ENCODE data around the gene ICAM5. TPM values are rescaled to one million over a fixed set of nuclear protein-coding genes. Genes with fewer than 3 reads are reported as not detected.

The ICAM5 gene
- total RNA-seq, 1 donor = not detected

DNA sequence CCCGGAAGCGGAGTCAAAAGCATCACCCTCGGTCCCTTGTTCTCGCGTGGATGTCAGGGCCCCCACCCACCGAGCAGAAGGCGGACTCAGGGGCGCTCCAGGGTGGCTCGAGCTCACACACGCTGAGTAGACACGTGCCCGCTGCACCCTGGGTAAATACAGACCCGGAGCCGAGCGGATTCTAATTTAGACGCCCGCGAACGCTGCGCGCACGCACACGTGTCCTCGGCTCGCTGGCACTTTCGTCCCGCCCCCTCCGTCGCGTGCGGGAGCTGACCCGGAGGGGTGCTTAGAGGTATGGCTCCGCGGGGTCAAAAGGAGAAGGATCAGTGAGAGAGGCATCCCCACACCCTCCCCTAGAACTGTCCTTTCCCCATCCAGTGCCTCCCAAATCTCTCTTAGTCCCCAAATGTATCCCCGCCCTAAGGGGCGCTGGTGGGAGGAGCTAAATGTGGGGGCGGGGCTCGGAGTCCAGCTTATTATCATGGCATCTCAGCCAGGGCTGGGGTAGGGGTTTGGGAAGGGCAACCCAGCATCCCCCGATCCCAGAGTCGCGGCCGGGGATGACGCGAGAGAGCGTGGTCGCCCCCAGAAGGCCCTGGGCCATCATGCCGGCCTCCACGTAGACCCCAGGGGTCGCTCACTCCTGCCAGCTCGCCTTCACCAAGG is 451 bp upstream of the ICAM5 start:
- no peaks in the 10 kb centered on the region for H3K9me3 ChIP-seq (ENCODE audit: low read depth, low read length)
- H2AFZ ChIP-seq (ENCODE audit: low read length) = peak overlapping the region; percentile 62
- H3K4me1 ChIP-seq (ENCODE audit: insufficient read depth, low read length) = peaks cover 15% of the 10 kb centered on the region
- peak overlapping the region; percentile 77 for H3K4me2 ChIP-seq (ENCODE audit: insufficient read depth, low read length)
- H4K20me1 ChIP-seq (ENCODE audit: insufficient read depth, low read length) = peaks cover 5% of the 10 kb centered on the region
- peak; percentile 90 for DNase-seq (ENCODE audit: insufficient read length, low spot score, missing footprints)
- no peak overlapping the region for H3K27ac ChIP-seq (ENCODE audit: low read depth, low read length)
- no peaks in the 10 kb centered on the region for H3K36me3 ChIP-seq (ENCODE audit: insufficient read depth, low read length)
- peaks cover 69% of the 10 kb centered on the region for H3K27me3 ChIP-seq (ENCODE audit: insufficient read depth, low read length)
- peak overlapping the region; percentile 56 for H3K4me3 ChIP-seq (ENCODE audit: insufficient read depth, low read length)
- no peaks in the 10 kb centered on the region for H3K79me2 ChIP-seq (ENCODE audit: insufficient read depth, low read length)
- no peak for TF ChIP-seq CTCF (IDR thresholded peaks at IDR 0.05; ENCODE audit: extremely low read depth, low read depth, low read length)

DNA sequence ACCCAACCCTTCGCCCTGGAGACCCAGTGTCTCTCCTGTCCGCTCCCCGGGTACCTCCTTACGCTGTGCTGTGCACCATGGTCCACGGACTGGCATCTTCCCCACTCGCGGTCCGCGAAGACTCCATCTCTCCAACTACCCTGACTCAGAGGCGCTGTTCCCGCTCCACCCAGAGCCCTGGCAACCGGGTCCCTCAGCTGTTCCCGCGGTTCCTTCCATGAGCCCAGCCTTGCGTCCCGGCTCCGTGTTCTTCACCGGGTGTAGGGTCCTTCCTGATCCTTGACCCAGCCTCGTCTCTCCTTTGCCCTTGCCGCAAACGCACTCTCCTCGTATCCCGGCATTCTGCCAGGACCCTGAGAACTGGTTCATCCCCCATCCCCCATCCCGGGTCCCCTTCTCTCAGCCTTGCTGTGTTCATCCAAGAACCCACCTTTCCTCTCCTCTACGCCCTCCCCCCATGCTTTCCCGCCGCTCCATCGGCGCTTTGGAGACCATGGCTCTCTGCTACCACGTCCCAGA is 664 bp downstream of the ICAM5 start:
- H3K27ac ChIP-seq (ENCODE audit: low read depth, low read length) = no peak overlapping the region
- H4K20me1 ChIP-seq (ENCODE audit: insufficient read depth, low read length) = peaks cover 5% of the 10 kb centered on the region
- H3K27me3 ChIP-seq (ENCODE audit: insufficient read depth, low read length) = peaks cover 80% of the 10 kb centered on the region
- H3K4me3 ChIP-seq (ENCODE audit: insufficient read depth, low read length) = peak overlapping the region; percentile 56
- H3K9me3 ChIP-seq (ENCODE audit: low read depth, low read length) = no peaks in the 10 kb centered on the region
- peaks cover 15% of the 10 kb centered on the region for H3K4me1 ChIP-seq (ENCODE audit: insufficient read depth, low read length)
- no peaks in the 10 kb centered on the region for H3K79me2 ChIP-seq (ENCODE audit: insufficient read depth, low read length)
- H3K36me3 ChIP-seq (ENCODE audit: insufficient read depth, low read length) = no peaks in the 10 kb centered on the region
- peak; percentile 78 for DNase-seq (ENCODE audit: insufficient read length, low spot score, missing footprints)
- no peak overlapping the region for H2AFZ ChIP-seq (ENCODE audit: low read length)
- TF ChIP-seq CTCF (IDR thresholded peaks at IDR 0.05; ENCODE audit: extremely low read depth, low read depth, low read length) = no peak
- H3K4me2 ChIP-seq (ENCODE audit: insufficient read depth, low read length) = peak overlapping the region; percentile 77

- no peaks in the 10 kb centered on the region for H3K9me3 ChIP-seq (ENCODE audit: low read depth, low read length)
- H4K20me1 ChIP-seq (ENCODE audit: insufficient read depth, low read length) = peaks cover 5% of the 10 kb centered on the region
- no peak overlapping the region for H3K27ac ChIP-seq (ENCODE audit: low read depth, low read length)
- H3K4me2 ChIP-seq (ENCODE audit: insufficient read depth, low read length) = peak overlapping the region; percentile 77
- H2AFZ ChIP-seq (ENCODE audit: low read length) = no peak overlapping the region
- H3K27me3 ChIP-seq (ENCODE audit: insufficient read depth, low read length) = peaks cover 86% of the 10 kb centered on the region
- peak; percentile 93 for DNase-seq (ENCODE audit: insufficient read length, low spot score, missing footprints)
- peak overlapping the region; percentile 59 for H3K4me3 ChIP-seq (ENCODE audit: insufficient read depth, low read length)
- peaks cover 15% of the 10 kb centered on the region for H3K4me1 ChIP-seq (ENCODE audit: insufficient read depth, low read length)
- H3K36me3 ChIP-seq (ENCODE audit: insufficient read depth, low read length) = no peaks in the 10 kb centered on the region
- no peaks in the 10 kb centered on the region for H3K79me2 ChIP-seq (ENCODE audit: insufficient read depth, low read length)
- TF ChIP-seq CTCF (IDR thresholded peaks at IDR 0.05; ENCODE audit: extremely low read depth, low read depth, low read length) = no peak
These were observed 1.3 kb downstream of the ICAM5 start for GRCh38 chr19:10290876-10291553.

- peaks cover 5% of the 10 kb centered on the region for H4K20me1 ChIP-seq (ENCODE audit: insufficient read depth, low read length)
- no peaks in the 10 kb centered on the region for H3K36me3 ChIP-seq (ENCODE audit: insufficient read depth, low read length)
- peak overlapping the region; percentile 59 for H3K4me3 ChIP-seq (ENCODE audit: insufficient read depth, low read length)
- peaks cover 93% of the 10 kb centered on the region for H3K27me3 ChIP-seq (ENCODE audit: insufficient read depth, low read length)
- no peak for TF ChIP-seq CTCF (IDR thresholded peaks at IDR 0.05; ENCODE audit: extremely low read depth, low read depth, low read length)
- H3K4me1 ChIP-seq (ENCODE audit: insufficient read depth, low read length) = peaks cover 15% of the 10 kb centered on the region
- DNase-seq (ENCODE audit: insufficient read length, low spot score, missing footprints) = peak; percentile 88
- H3K9me3 ChIP-seq (ENCODE audit: low read depth, low read length) = no peaks in the 10 kb centered on the region
- H3K27ac ChIP-seq (ENCODE audit: low read depth, low read length) = no peak overlapping the region
- peak overlapping the region; percentile 77 for H3K4me2 ChIP-seq (ENCODE audit: insufficient read depth, low read length)
- no peak overlapping the region for H2AFZ ChIP-seq (ENCODE audit: low read length)
- no peaks in the 10 kb centered on the region for H3K79me2 ChIP-seq (ENCODE audit: insufficient read depth, low read length)
These were observed 1.9 kb downstream of the ICAM5 start for GRCh38 chr19:10291554-10292205.
